H54 (cell line): ENCODE measurements around the gene RANBP10.

ENCODE experiments used
- DNase-seq: peaks from one replicate; pipeline ENCODE4 v3.0.0; 2011; ENCODE audit warnings: low spot score, mixed read lengths; ENCODE audit not compliant: insufficient read length
- FAIRE-seq: peaks from 3 replicates; lab custom pipeline; 2011; peaks lifted over from hg19 to GRCh38; lab: Jason Lieb, UNC
- POLR2A ChIP-seq: IDR thresholded peaks from 2 replicates; pipeline ENCODE4 v1.6.1; 2011; ENCODE audit warnings: low read depth, mild to moderate bottlenecking, low read length

RANBP10 gene

GRCh38 chr16:67719048-67719777 lies 87.1 kb downstream of the RANBP10 start, which contains the start of gene GFOD2:
GFOD2 (minus strand) TSS chr16:67719316; CDS start chr16:67685715, 33,601 bp downstream.
- FAIRE-seq (peak; percentile 50), DNase-seq (peak; percentile 97)
- TF ChIP-seq POLR2A, result peak; percentile 77

GRCh38 chr16:67718668-67719047 lies 87.7 kb downstream of the RANBP10 start:
- FAIRE-seq (no peak), DNase-seq (no peak)
- TF ChIP-seq POLR2A, result no peak

GRCh38 chr16:67716097-67716496 lies 90.3 kb downstream of the RANBP10 start:
- FAIRE-seq (no peak), DNase-seq (no peak)
- TF ChIP-seq POLR2A, result no peak

GRCh38 chr16:67714522-67714921 lies 91.8 kb downstream of the RANBP10 start:
- FAIRE-seq (no peak), DNase-seq (no peak)
- TF ChIP-seq POLR2A, result no peak

- no peak for TF ChIP-seq POLR2A
- FAIRE-seq, result no peak
- DNase-seq, result no peak
Measured at GRCh38 chr16:67713647-67714273, 92.6 kb downstream of the RANBP10 start.

- FAIRE-seq (no peak), DNase-seq (no peak)
- TF ChIP-seq POLR2A, result no peak
Measured at GRCh38 chr16:67710607-67711006, 95.8 kb downstream of the RANBP10 start.

- no peak for FAIRE-seq
- TF ChIP-seq POLR2A, result no peak
- no peak for DNase-seq
Measured at GRCh38 chr16:67709050-67709449, 97.3 kb downstream of the RANBP10 start.

- FAIRE-seq (no peak), DNase-seq (no peak)
- no peak for TF ChIP-seq POLR2A
Measured at GRCh38 chr16:67708368-67708771, 98.0 kb downstream of the RANBP10 start.

GRCh38 chr16:67707790-67708189 lies 98.6 kb downstream of the RANBP10 start:
- no peak for DNase-seq
- no peak for FAIRE-seq
- TF ChIP-seq POLR2A, result no peak

GRCh38 chr16:67707210-67707609 lies 99.2 kb downstream of the RANBP10 start:
- no peak for DNase-seq
- FAIRE-seq, result no peak
- no peak for TF ChIP-seq POLR2A

- DNase-seq (no peak), FAIRE-seq (no peak)
- TF ChIP-seq POLR2A, result no peak
Measured at GRCh38 chr16:67704110-67704509, 102.2 kb downstream of the RANBP10 start.

GRCh38 chr16:67703626-67704025 lies 102.7 kb downstream of the RANBP10 start:
- FAIRE-seq (no peak), DNase-seq (no peak)
- TF ChIP-seq POLR2A, result no peak

GRCh38 chr16:67702130-67702529 lies 104.2 kb downstream of the RANBP10 start:
- FAIRE-seq (no peak), DNase-seq (no peak)
- no peak for TF ChIP-seq POLR2A

- no peak for TF ChIP-seq POLR2A
- FAIRE-seq (no peak), DNase-seq (no peak)
Measured at GRCh38 chr16:67701420-67701819, 104.9 kb downstream of the RANBP10 start.

GRCh38 chr16:67699265-67699664 lies 107.1 kb downstream of the RANBP10 start:
- DNase-seq, result no peak
- no peak for FAIRE-seq
- no peak for TF ChIP-seq POLR2A
